Transverse colon (tissue), 4 donors: ENCODE data around the gene FAM25G. TPM values are rescaled to one million over a fixed set of nuclear protein-coding genes. Genes with fewer than 3 reads are reported as not detected.

Experiments
- DNase-seq: peaks from one replicate; pipeline ENCODE4 v3.0.0-alpha.2; 2019
- H3K27ac ChIP-seq, 4 donors: fragments of 200-600 bp; sonication (generic); 2 replicates each; pipeline ENCODE4 v1.5.1; 2016 to 2018; ENCODE audit warnings: inconsistent platforms in 4 of 4
- H3K27me3 ChIP-seq: fragments of 200-600 bp; sonication (generic); 2 replicates; pipeline ENCODE4 v1.5.1; 2017; ENCODE audit warnings: inconsistent platforms
- H3K36me3 ChIP-seq, 4 donors: fragments of 200-600 bp; sonication (generic); 2 replicates each; pipeline ENCODE4 v1.5.1; 2017 to 2019; ENCODE audit warnings: inconsistent platforms in 4 of 4
- H3K4me1 ChIP-seq, 4 donors: fragments of 200-600 bp; sonication (generic); 2 replicates each; pipeline ENCODE4 v1.5.1; 2017 to 2020; ENCODE audit warnings: inconsistent platforms in 4 of 4
- H3K4me3 ChIP-seq, 4 donors: fragments of 200-600 bp; sonication (generic); 1 replicate in 1 of 4; 2 replicates in 3 of 4; pipeline versions ENCODE4 v1.5.1 to v1.6.1; 2017 to 2019; ENCODE audit warnings: inconsistent platforms in 4 of 4
- H3K9me3 ChIP-seq, 2 donors: fragments of 200-600 bp; sonication (generic); 2 replicates each; pipeline ENCODE4 v1.5.1; 2017 to 2019; ENCODE audit warnings: inconsistent platforms in 2 of 2
- EP300 ChIP-seq: sonication (generic); formaldehyde crosslinking; IDR thresholded peaks from one replicate; pipeline ENCODE4 v1.6.1; 2017; ENCODE audit warnings: antibody characterized with exemption, low read depth
- POLR2A ChIP-seq: fragments of 450-650 bp; IDR thresholded peaks from one replicate; pipeline ENCODE4 v1.6.1; 2016; ENCODE audit warnings: antibody characterized with exemption, mild to moderate bottlenecking, moderate library complexity
- POLR2AphosphoS5 ChIP-seq, 3 donors: sonication (generic); formaldehyde crosslinking; IDR thresholded peaks; one replicate each; pipeline ENCODE4 v1.6.1; 2016; ENCODE audit warnings: antibody characterized with exemption in 3 of 3
- WGBS, 2 donors: methylation state at CpG; one replicate each; pipeline ENCODE4 v1.1.5; 2018; ENCODE audit warnings: low coverage in 1 of 2; 5-methylcytosine and 5-hydroxymethylcytosine counted together
- in situ Hi-C, 4 donors: fragments of 200-750 bp; cut with MboI; loops; one replicate each; pipeline versions ENCODE4 v1.15.0 to v1.15.1; 2017; ENCODE audit warnings: low sequenced_read_pairs in 3 of 4, low pct_ligation_motif_present in 1 of 4, low pct_unique_long_range_greater_than_20kb in 1 of 4
- intact Hi-C: fragments of 100-400 bp; cut with DNase I; formaldehyde crosslinking; loops from one replicate; pipeline ENCODE4 v1.15.1; 2023; ENCODE audit warnings: low total_unique reads
- small RNA-seq, 4 donors: library from RNA; depleted of rRNA; stranded (forward); fragments of <200 nt; gene quantifications; one replicate each; pipeline ENCODE3, GENCODE V24; 2016
- total RNA-seq, 4 donors: library from RNA; depleted of rRNA; stranded (reverse); fragments of >200 nt; gene quantifications; one replicate each; pipeline ENCODE4 v1.1.0, GENCODE V29; 2016
- TF ChIP-seq, protein P1 (sequence below), 5 experiments: fragments of 200-600 bp in 3 of 5; fragments of 450-650 bp in 2 of 5; sonication (generic) in 3 of 5; IDR thresholded peaks; 1 replicate in 2 of 5; 2 replicates in 3 of 5; pipeline ENCODE4 v1.5.1; 2016 to 2017; ENCODE audit warnings: antibody characterized with exemption in 5 of 5, inconsistent platforms in 3 of 5, mild to moderate bottlenecking in 2 of 5, moderate library complexity in 1 of 5

The FAM25G gene
- total RNA-seq, 4 donors from 2014 or later, result not detected

DNA sequence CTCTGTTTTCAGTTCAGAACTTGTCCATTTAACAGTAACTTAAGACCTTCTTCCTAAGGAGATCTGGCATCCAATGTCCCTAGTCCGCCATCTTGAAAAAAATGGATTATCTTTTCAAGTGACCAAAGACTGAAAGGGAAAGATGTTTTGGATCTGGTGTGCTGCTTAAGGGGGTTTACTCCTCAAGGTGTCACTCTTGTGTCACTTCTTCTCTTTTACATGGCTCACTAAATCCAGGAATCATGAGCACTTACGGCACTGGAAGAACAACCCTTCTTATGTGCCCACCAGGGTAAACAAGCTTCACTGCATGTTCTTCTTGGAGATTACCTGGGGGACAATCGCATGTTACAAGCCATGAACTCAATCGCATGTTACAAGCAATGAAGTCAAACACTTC lies 51.3 kb downstream of the FAM25G start:
- peaks cover 0 to 4% of the 10 kb centered on the region in 2 donors for H3K9me3 ChIP-seq
- intact Hi-C loops (no loop called here), in situ Hi-C loops (no loop called here)
- no peak for DNase-seq
- WGBS, 2 donors, result 92 to 94% methylated on average over 3 to 4 of the region's 4 CpGs
- H3K27ac ChIP-seq, result no peak overlapping the region
- no peak overlapping the region for H3K4me3 ChIP-seq
- no peaks in the 10 kb centered on the region for H3K4me1 ChIP-seq
- no peaks in the 10 kb centered on the region for H3K36me3 ChIP-seq
- no peaks in the 10 kb centered on the region for H3K27me3 ChIP-seq
- TF ChIP-seq POLR2A (no peak), POLR2AphosphoS5 (IDR thresholded peaks at IDR 0.05) (no peak), EP300 (no peak)
- TF ChIP-seq, protein P1, sequence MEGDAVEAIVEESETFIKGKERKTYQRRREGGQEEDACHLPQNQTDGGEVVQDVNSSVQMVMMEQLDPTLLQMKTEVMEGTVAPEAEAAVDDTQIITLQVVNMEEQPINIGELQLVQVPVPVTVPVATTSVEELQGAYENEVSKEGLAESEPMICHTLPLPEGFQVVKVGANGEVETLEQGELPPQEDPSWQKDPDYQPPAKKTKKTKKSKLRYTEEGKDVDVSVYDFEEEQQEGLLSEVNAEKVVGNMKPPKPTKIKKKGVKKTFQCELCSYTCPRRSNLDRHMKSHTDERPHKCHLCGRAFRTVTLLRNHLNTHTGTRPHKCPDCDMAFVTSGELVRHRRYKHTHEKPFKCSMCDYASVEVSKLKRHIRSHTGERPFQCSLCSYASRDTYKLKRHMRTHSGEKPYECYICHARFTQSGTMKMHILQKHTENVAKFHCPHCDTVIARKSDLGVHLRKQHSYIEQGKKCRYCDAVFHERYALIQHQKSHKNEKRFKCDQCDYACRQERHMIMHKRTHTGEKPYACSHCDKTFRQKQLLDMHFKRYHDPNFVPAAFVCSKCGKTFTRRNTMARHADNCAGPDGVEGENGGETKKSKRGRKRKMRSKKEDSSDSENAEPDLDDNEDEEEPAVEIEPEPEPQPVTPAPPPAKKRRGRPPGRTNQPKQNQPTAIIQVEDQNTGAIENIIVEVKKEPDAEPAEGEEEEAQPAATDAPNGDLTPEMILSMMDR (IDR thresholded peaks at IDR 0.05), result no peak

- Histone ChIP-seq H3K27ac (no peak overlapping the region), H3K4me3 (no peak overlapping the region), H3K9me3 (no peaks in the 10 kb centered on the region), H3K36me3 (no peaks in the 10 kb centered on the region), H3K4me1 (no peaks in the 10 kb centered on the region), H3K27me3 (no peaks in the 10 kb centered on the region)
- intact Hi-C loops (no loop called here), in situ Hi-C loops (no loop called here)
- TF ChIP-seq, protein P1 (IDR thresholded peaks at IDR 0.05), result peak in 4 of 5 experiments; percentile 41 to 59 (median 50)
- no peak for TF ChIP-seq POLR2A
- DNase-seq, result peak; percentile 55
- 32% methylated on average over 6 of the region's 6 CpGs; no CpG with 5 or more reads in 1 of the 2 donors for WGBS, 2 donors
Measured at GRCh38 chr10:47438857-47439474, 52.5 kb downstream of the FAM25G start.

Small RNA genes lying within 50 kb of the gene (small RNA-seq; reads per million reads assigned to genes)
- gene AL591684.3, result 0 reads per million in 4 donors
- gene RNA5SP312, result 0 reads per million in 4 donors

Other genes starting within 250 kb of the FAM25G start
- 1 to 10 TPM in 1 of 4 donors, under 1 TPM in 2, not detected in 1; 0.79 to 1.2 (median 1.00) TPM for gene GDF10, start 191.5 kb downstream of the FAM25G start, total RNA-seq
- not detected for gene GDF2, start 169.2 kb downstream of the FAM25G start, total RNA-seq
- not detected for gene RBP3, start 143.3 kb downstream of the FAM25G start, total RNA-seq
- under 1 TPM in 2 of 4 donors, not detected in 2; 0.41 to 0.80 TPM for gene ZNF488, start 107.4 kb downstream of the FAM25G start, total RNA-seq
- gene ANXA8, start 7.6 kb downstream of the FAM25G start, total RNA-seq, result under 1 TPM in 1 of 4 donors, not detected in 3; 0.60 TPM
- gene AGAP9, start 31.9 kb upstream of the FAM25G start, total RNA-seq, result 10 to 100 TPM in 2 of 4 donors, 1 to 10 TPM in 2; 2.0 to 18.6 (median 12.4) TPM